ENCODE measurements around the gene OR1F1. TPM values are rescaled to one million over a fixed set of nuclear protein-coding genes. Genes with fewer than 3 reads are reported as not detected.
A peak's percentile ranks its signal among the peaks of the same experiment; 100 is the strongest.

OR1F1 gene
- total and polyA plus RNA-seq, 9 of the 15 experiments (the other 6 are each of a cell fraction or from before 2014, with no cell fraction given) = 0.15 to 0.61 (median 0.35) TPM; not detected in 3

DNA sequence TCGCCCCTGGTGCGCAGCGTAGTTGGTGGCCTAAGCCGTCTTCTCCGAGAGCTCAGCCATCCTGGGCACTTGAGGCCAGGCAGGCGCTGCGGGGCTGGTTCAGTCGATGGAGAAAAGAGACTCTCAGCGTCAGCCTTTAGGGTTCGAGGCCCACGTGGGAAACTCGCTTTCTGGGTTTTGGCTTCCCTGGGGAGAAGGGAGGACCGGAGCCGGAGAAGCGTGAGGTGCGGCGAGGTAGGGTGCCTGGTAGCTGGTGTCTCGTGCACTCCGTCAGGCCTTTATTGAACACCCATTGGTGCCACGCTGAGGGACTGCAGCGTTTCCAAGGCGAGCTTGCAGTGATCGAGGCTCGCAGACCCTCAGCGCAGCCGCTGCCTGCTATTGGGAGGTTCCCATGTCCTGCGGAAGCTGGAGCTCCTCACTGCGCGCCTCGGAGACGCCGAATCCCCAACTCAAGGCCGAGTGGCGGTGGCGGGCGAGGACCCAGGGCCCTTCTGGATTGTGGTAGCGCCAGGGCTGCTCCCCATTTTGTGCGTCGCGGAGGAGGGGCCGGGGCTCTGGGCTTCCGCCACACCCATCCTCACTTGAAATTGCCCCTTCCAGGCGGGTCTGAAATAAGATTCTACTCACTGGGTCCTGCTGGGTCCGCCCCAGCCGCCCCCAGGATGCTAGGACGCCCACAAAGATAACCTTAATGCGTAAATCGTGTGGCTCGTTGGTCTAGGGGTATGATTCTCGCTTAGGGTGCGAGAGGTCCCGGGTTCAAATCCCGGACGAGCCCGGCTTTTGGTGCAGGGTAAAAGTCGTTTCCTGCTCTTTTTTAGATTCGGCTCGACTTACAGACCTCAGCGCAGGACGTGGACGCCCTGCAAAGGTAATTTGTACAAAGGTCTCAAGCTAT lies 1.2 kb downstream of the OR1F1 start (continued):
- TF ChIP-seq PHB2 (IDR thresholded peaks at IDR 0.05; ENCODE audit: low read depth) (no peak), ZKSCAN1 (IDR thresholded peaks at IDR 0.05; ENCODE audit: low read depth, low read length) (peak; percentile 49; the same call in 1 of the 2 replicates), PHF8 (IDR thresholded peaks at IDR 0.05; ENCODE audit: borderline replicate concordance, low read length) (peak; percentile 56; the same call in 1 of the 2 replicates), TEAD4 (IDR thresholded peaks at IDR 0.05; ENCODE audit: low read length) (peak; percentile 56; the same call in 1 of the 2 replicates), TEAD4 (CRISPR knock-in tag; IDR thresholded peaks at IDR 0.05; ENCODE audit: borderline replicate concordance) (no peak)
- TF ChIP-seq, protein P1, sequence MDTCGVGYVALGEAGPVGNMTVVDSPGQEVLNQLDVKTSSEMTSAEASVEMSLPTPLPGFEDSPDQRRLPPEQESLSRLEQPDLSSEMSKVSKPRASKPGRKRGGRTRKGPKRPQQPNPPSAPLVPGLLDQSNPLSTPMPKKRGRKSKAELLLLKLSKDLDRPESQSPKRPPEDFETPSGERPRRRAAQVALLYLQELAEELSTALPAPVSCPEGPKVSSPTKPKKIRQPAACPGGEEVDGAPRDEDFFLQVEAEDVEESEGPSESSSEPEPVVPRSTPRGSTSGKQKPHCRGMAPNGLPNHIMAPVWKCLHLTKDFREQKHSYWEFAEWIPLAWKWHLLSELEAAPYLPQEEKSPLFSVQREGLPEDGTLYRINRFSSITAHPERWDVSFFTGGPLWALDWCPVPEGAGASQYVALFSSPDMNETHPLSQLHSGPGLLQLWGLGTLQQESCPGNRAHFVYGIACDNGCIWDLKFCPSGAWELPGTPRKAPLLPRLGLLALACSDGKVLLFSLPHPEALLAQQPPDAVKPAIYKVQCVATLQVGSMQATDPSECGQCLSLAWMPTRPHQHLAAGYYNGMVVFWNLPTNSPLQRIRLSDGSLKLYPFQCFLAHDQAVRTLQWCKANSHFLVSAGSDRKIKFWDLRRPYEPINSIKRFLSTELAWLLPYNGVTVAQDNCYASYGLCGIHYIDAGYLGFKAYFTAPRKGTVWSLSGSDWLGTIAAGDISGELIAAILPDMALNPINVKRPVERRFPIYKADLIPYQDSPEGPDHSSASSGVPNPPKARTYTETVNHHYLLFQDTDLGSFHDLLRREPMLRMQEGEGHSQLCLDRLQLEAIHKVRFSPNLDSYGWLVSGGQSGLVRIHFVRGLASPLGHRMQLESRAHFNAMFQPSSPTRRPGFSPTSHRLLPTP (IDR thresholded peaks at IDR 0.05; ENCODE audit: borderline replicate concordance, extremely low read depth, insufficient read length) = peak; percentile 89
- TF ChIP-seq, protein P2, sequence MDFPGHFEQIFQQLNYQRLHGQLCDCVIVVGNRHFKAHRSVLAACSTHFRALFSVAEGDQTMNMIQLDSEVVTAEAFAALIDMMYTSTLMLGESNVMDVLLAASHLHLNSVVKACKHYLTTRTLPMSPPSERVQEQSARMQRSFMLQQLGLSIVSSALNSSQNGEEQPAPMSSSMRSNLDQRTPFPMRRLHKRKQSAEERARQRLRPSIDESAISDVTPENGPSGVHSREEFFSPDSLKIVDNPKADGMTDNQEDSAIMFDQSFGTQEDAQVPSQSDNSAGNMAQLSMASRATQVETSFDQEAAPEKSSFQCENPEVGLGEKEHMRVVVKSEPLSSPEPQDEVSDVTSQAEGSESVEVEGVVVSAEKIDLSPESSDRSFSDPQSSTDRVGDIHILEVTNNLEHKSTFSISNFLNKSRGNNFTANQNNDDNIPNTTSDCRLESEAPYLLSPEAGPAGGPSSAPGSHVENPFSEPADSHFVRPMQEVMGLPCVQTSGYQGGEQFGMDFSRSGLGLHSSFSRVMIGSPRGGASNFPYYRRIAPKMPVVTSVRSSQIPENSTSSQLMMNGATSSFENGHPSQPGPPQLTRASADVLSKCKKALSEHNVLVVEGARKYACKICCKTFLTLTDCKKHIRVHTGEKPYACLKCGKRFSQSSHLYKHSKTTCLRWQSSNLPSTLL (IDR thresholded peaks at IDR 0.05) = peak; percentile 94
- TF ChIP-seq, protein P3, sequence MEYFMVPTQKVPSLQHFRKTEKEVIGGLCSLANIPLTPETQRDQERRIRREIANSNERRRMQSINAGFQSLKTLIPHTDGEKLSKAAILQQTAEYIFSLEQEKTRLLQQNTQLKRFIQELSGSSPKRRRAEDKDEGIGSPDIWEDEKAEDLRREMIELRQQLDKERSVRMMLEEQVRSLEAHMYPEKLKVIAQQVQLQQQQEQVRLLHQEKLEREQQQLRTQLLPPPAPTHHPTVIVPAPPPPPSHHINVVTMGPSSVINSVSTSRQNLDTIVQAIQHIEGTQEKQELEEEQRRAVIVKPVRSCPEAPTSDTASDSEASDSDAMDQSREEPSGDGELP (CRISPR knock-in tag; IDR thresholded peaks at IDR 0.05; ENCODE audit: borderline replicate concordance) = peak; percentile 56
- TF ChIP-seq, protein P4, sequence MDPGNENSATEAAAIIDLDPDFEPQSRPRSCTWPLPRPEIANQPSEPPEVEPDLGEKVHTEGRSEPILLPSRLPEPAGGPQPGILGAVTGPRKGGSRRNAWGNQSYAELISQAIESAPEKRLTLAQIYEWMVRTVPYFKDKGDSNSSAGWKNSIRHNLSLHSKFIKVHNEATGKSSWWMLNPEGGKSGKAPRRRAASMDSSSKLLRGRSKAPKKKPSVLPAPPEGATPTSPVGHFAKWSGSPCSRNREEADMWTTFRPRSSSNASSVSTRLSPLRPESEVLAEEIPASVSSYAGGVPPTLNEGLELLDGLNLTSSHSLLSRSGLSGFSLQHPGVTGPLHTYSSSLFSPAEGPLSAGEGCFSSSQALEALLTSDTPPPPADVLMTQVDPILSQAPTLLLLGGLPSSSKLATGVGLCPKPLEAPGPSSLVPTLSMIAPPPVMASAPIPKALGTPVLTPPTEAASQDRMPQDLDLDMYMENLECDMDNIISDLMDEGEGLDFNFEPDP (CRISPR knock-in tag; IDR thresholded peaks at IDR 0.05) = no peak
- TF ChIP-seq, protein P5, sequence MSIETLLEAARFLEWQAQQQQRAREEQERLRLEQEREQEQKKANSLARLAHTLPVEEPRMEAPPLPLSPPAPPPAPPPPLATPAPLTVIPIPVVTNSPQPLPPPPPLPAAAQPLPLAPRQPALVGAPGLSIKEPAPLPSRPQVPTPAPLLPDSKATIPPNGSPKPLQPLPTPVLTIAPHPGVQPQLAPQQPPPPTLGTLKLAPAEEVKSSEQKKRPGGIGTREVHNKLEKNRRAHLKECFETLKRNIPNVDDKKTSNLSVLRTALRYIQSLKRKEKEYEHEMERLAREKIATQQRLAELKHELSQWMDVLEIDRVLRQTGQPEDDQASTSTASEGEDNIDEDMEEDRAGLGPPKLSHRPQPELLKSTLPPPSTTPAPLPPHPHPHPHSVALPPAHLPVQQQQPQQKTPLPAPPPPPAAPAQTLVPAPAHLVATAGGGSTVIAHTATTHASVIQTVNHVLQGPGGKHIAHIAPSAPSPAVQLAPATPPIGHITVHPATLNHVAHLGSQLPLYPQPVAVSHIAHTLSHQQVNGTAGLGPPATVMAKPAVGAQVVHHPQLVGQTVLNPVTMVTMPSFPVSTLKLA (conservative IDR thresholded peaks at IDR 0.05) = peak in 1 of 2 experiments; percentile 47; a peak in 2 of 4 replicates
- TF ChIP-seq, protein P6, sequence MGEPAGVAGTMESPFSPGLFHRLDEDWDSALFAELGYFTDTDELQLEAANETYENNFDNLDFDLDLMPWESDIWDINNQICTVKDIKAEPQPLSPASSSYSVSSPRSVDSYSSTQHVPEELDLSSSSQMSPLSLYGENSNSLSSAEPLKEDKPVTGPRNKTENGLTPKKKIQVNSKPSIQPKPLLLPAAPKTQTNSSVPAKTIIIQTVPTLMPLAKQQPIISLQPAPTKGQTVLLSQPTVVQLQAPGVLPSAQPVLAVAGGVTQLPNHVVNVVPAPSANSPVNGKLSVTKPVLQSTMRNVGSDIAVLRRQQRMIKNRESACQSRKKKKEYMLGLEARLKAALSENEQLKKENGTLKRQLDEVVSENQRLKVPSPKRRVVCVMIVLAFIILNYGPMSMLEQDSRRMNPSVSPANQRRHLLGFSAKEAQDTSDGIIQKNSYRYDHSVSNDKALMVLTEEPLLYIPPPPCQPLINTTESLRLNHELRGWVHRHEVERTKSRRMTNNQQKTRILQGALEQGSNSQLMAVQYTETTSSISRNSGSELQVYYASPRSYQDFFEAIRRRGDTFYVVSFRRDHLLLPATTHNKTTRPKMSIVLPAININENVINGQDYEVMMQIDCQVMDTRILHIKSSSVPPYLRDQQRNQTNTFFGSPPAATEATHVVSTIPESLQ (CRISPR knock-in tag; IDR thresholded peaks at IDR 0.05) = peak; percentile 86
- TF ChIP-seq, protein P7, sequence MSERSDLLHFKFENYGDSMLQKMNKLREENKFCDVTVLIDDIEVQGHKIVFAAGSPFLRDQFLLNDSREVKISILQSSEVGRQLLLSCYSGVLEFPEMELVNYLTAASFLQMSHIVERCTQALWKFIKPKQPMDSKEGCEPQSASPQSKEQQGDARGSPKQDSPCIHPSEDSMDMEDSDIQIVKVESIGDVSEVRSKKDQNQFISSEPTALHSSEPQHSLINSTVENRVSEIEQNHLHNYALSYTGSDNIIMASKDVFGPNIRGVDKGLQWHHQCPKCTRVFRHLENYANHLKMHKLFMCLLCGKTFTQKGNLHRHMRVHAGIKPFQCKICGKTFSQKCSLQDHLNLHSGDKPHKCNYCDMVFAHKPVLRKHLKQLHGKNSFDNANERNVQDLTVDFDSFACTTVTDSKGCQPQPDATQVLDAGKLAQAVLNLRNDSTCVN (CRISPR knock-in tag; IDR thresholded peaks at IDR 0.05) = no peak
